ENCODE data around the gene TRAF3IP1.
"Not testable (repeated sequence)": the region's sequence is repeated elsewhere in the genome, so short reads cannot be mapped to it uniquely, and the experiment has no call there.

The TRAF3IP1 gene

GRCh38 chr2:238438856-238439849 lies 118.8 kb downstream of the TRAF3IP1 start:
- H3K36me3 ChIP-seq (ENCODE audit: insufficient read depth, low read length) = no peaks in the 10 kb centered on the region; the same call in none of the 2 replicates
- H3K27ac ChIP-seq = no peak overlapping the region
- TF ChIP-seq EZH2 (IDR thresholded peaks at IDR 0.05) = no peak
- TF ChIP-seq POLR2AphosphoS5 (IDR thresholded peaks at IDR 0.05; ENCODE audit: borderline replicate concordance, low read depth, low read length) = no peak
- TF ChIP-seq FOXP2 (optimal IDR thresholded peaks at IDR 0.05; ENCODE audit: control extremely low read depth, extremely low read length, insufficient read depth) = no peak
- no peak overlapping the region for H3K9ac ChIP-seq (ENCODE audit: insufficient read length)
- no peak overlapping the region for H3K4me3 ChIP-seq
- H3K9me3 ChIP-seq (ENCODE audit: low read depth, low read length) = no peaks in the 10 kb centered on the region
- DNase-seq (ENCODE audit: low read depth, low spot score) = no peak

GRCh38 chr2:238439917-238440316 lies 119.6 kb downstream of the TRAF3IP1 start:
- Histone ChIP-seq H3K9me3 (ENCODE audit: low read depth, low read length) (no peaks in the 10 kb centered on the region), H3K9ac (ENCODE audit: insufficient read length) (no peak overlapping the region), H3K27ac (no peak overlapping the region), H3K36me3 (ENCODE audit: insufficient read depth, low read length) (peaks cover 7% of the 10 kb centered on the region), H3K4me3 (no peak overlapping the region)
- DNase-seq (ENCODE audit: low read depth, low spot score) = no peak
- TF ChIP-seq POLR2AphosphoS5 (IDR thresholded peaks at IDR 0.05; ENCODE audit: borderline replicate concordance, low read depth, low read length) (no peak), EZH2 (IDR thresholded peaks at IDR 0.05) (no peak), FOXP2 (optimal IDR thresholded peaks at IDR 0.05; ENCODE audit: control extremely low read depth, extremely low read length, insufficient read depth) (no peak)

GRCh38 chr2:238440331-238440730 lies 120.0 kb downstream of the TRAF3IP1 start:
- no peak for DNase-seq (ENCODE audit: low read depth, low spot score)
- Histone ChIP-seq H3K36me3 (ENCODE audit: insufficient read depth, low read length) (peaks cover 8% of the 10 kb centered on the region), H3K9ac (ENCODE audit: insufficient read length) (no peak overlapping the region), H3K4me3 (no peak overlapping the region), H3K27ac (no peak overlapping the region), H3K9me3 (ENCODE audit: low read depth, low read length) (no peaks in the 10 kb centered on the region)
- no peak for TF ChIP-seq FOXP2 (optimal IDR thresholded peaks at IDR 0.05; ENCODE audit: control extremely low read depth, extremely low read length, insufficient read depth)
- no peak for TF ChIP-seq POLR2AphosphoS5 (IDR thresholded peaks at IDR 0.05; ENCODE audit: borderline replicate concordance, low read depth, low read length)
- TF ChIP-seq EZH2 (IDR thresholded peaks at IDR 0.05) = no peak

GRCh38 chr2:238440767-238441166 lies 120.4 kb downstream of the TRAF3IP1 start:
- Histone ChIP-seq H3K9me3 (ENCODE audit: low read depth, low read length) (no peaks in the 10 kb centered on the region), H3K9ac (ENCODE audit: insufficient read length) (no peak overlapping the region), H3K36me3 (ENCODE audit: insufficient read depth, low read length) (peaks cover 13% of the 10 kb centered on the region), H3K4me3 (no peak overlapping the region), H3K27ac (no peak overlapping the region)
- no peak for TF ChIP-seq EZH2 (IDR thresholded peaks at IDR 0.05)
- DNase-seq (ENCODE audit: low read depth, low spot score) = no peak

- Histone ChIP-seq H3K27ac (no peak overlapping the region), H3K36me3 (ENCODE audit: insufficient read depth, low read length) (peaks cover 17% of the 10 kb centered on the region), H3K4me3 (no peak overlapping the region), H3K9me3 (ENCODE audit: low read depth, low read length) (no peaks in the 10 kb centered on the region), H3K9ac (ENCODE audit: insufficient read length) (no peak overlapping the region)
- no peak for DNase-seq (ENCODE audit: low read depth, low spot score)
- no peak for TF ChIP-seq FOXP2 (optimal IDR thresholded peaks at IDR 0.05; ENCODE audit: control extremely low read depth, extremely low read length, insufficient read depth)
- TF ChIP-seq EZH2 (IDR thresholded peaks at IDR 0.05) = no peak
- TF ChIP-seq POLR2AphosphoS5 (IDR thresholded peaks at IDR 0.05; ENCODE audit: borderline replicate concordance, low read depth, low read length) = no peak
These were observed 121.2 kb downstream of the TRAF3IP1 start for GRCh38 chr2:238441262-238442114.

GRCh38 chr2:238442257-238442656 lies 121.9 kb downstream of the TRAF3IP1 start:
- H3K9me3 ChIP-seq (ENCODE audit: low read depth, low read length); H3K9ac ChIP-seq (ENCODE audit: insufficient read length); H3K27ac ChIP-seq; DNase-seq (ENCODE audit: low read depth, low spot score); H3K4me3 ChIP-seq: not testable (repeated sequence)
- peaks cover 24% of the 10 kb centered on the region for H3K36me3 ChIP-seq (ENCODE audit: insufficient read depth, low read length)

- H3K9me3 ChIP-seq (ENCODE audit: low read depth, low read length) = no peaks in the 10 kb centered on the region
- H3K36me3 ChIP-seq (ENCODE audit: insufficient read depth, low read length) = peaks cover 27% of the 10 kb centered on the region
- no peak overlapping the region for H3K9ac ChIP-seq (ENCODE audit: insufficient read length)
- TF ChIP-seq EZH2 (IDR thresholded peaks at IDR 0.05) = no peak
- TF ChIP-seq FOXP2 (optimal IDR thresholded peaks at IDR 0.05; ENCODE audit: control extremely low read depth, extremely low read length, insufficient read depth) = no peak
- TF ChIP-seq POLR2AphosphoS5 (IDR thresholded peaks at IDR 0.05; ENCODE audit: borderline replicate concordance, low read depth, low read length) = no peak
- no peak overlapping the region for H3K4me3 ChIP-seq
- no peak overlapping the region for H3K27ac ChIP-seq
- DNase-seq (ENCODE audit: low read depth, low spot score) = no peak
These were observed 123.9 kb downstream of the TRAF3IP1 start for GRCh38 chr2:238444242-238444641.

GRCh38 chr2:238445409-238446190 lies 125.3 kb downstream of the TRAF3IP1 start:
- TF ChIP-seq POLR2AphosphoS5 (IDR thresholded peaks at IDR 0.05; ENCODE audit: borderline replicate concordance, low read depth, low read length) (no peak), EZH2 (IDR thresholded peaks at IDR 0.05) (no peak), FOXP2 (optimal IDR thresholded peaks at IDR 0.05; ENCODE audit: control extremely low read depth, extremely low read length, insufficient read depth) (no peak)
- H3K27ac ChIP-seq = no peak overlapping the region
- no peak overlapping the region for H3K9ac ChIP-seq (ENCODE audit: insufficient read length)
- H3K36me3 ChIP-seq (ENCODE audit: insufficient read depth, low read length) = peaks cover 31% of the 10 kb centered on the region
- no peak overlapping the region for H3K4me3 ChIP-seq
- no peaks in the 10 kb centered on the region for H3K9me3 ChIP-seq (ENCODE audit: low read depth, low read length)
- no peak for DNase-seq (ENCODE audit: low read depth, low spot score)
